HepG2 (cell line): ENCODE data around the gene CIBAR2. TPM values are rescaled to one million over a fixed set of nuclear protein-coding genes. Genes with fewer than 3 reads are reported as not detected.

Experiments
- ATAC-seq: fragments of 200-7000 bp; cut with Tn5 transposase; 3 replicates; pipeline ENCODE4 v1.9.1; 2020; ENCODE audit warnings: mild to moderate bottlenecking, moderate library complexity
- BruUV-seq: library from RNA; stranded (reverse); fragments of 400-500 nt; replicated peaks from 2 replicates; lab custom pipeline; 2021; lab: Mats Ljungman, UMichigan
- CTCF ChIA-PET: fragments of 300-600 bp; formaldehyde crosslinking; extraction: SDS; loops from one replicate; lab custom pipeline; 2021; ENCODE audit warnings: low total read pairs, inconsistent platforms, low intra/inter-chr PET ratio; lab: Yijun Ruan, JAX
- POLR2A ChIA-PET: fragments of 350-600 bp; sonication (Branson Sonifier 250); formaldehyde crosslinking; loops from one replicate; lab custom pipeline; 2020; ENCODE audit warnings: antibody characterized with exemption, inconsistent platforms; lab: Yijun Ruan, JAX
- DNase-seq: peaks from one replicate; pipeline ENCODE4 v3.0.0-alpha.2; 2015; ENCODE audit warnings: low spot score
- FAIRE-seq: peaks from 3 replicates; lab custom pipeline; 2011; peaks lifted over from hg19 to GRCh38; lab: Jason Lieb, UNC
- H2AFZ ChIP-seq: one replicate; pipeline ENCODE4 v1.6.1; 2011; ENCODE audit warnings: low read length, inconsistent platforms
- H3K27ac ChIP-seq: fragments of 300-600 bp; 3 replicates; pipeline ENCODE4 v1.8.0; 2011; ENCODE audit warnings: mixed run types, mild to moderate bottlenecking, mixed read lengths, low read length, inconsistent platforms; ENCODE audit not compliant: insufficient read depth; ENCODE audit errors: extremely low read length
- H3K27me3 ChIP-seq, 2 experiments: fragments of 200-600 bp in 1 of 2; 2 replicates in 1 of 2; 3 replicates in 1 of 2; pipeline versions ENCODE4 v1.6.0 to v1.8.0; 2011; ENCODE audit warnings: low read length in 2 of 2, mild to moderate bottlenecking in 2 of 2, moderate library complexity in 2 of 2, inconsistent platforms in 1 of 2; ENCODE audit not compliant: insufficient read depth in 2 of 2, control insufficient read depth in 1 of 2
- H3K36me3 ChIP-seq, 2 experiments: fragments of 200-600 bp in 1 of 2; replicated peaks in 1 of 2; 2 replicates in 1 of 2; 3 replicates in 1 of 2; pipeline versions ENCODE4 v1.5.1 to v1.8.0; 2011; ENCODE audit warnings: low read length in 2 of 2, inconsistent platforms in 1 of 2; ENCODE audit not compliant: insufficient read depth in 2 of 2, control insufficient read depth in 1 of 2
- H3K4me1 ChIP-seq: 2 replicates; pipeline ENCODE4 v1.5.1; 2012; ENCODE audit warnings: low read length, inconsistent platforms; ENCODE audit not compliant: insufficient read depth
- H3K4me2 ChIP-seq: 2 replicates; pipeline ENCODE4 v1.6.0; 2011; ENCODE audit warnings: low read depth, low read length, inconsistent platforms
- H3K4me3 ChIP-seq, 3 experiments: fragments of 200-600 bp in 1 of 3; sonication (generic), shearing (Covaris generic) in 1 of 3; replicated peaks in 1 of 3; 2 replicates each; pipeline ENCODE4 v1.5.1; 2011 to 2016; ENCODE audit warnings: low read length in 3 of 3, inconsistent platforms in 2 of 3, low read depth in 2 of 3, mild to moderate bottlenecking in 2 of 3, control low read depth in 1 of 3, mixed read lengths in 1 of 3; ENCODE audit not compliant: insufficient read depth in 1 of 3
- H3K79me2 ChIP-seq: one replicate; pipeline ENCODE4 v1.6.1; 2011; ENCODE audit warnings: low read length, inconsistent platforms; ENCODE audit not compliant: insufficient read depth
- H3K9ac ChIP-seq: 2 replicates; pipeline ENCODE4 v1.6.0; 2011; ENCODE audit warnings: mild to moderate bottlenecking, low read depth, low read length, inconsistent platforms; ENCODE audit not compliant: insufficient read depth
- H3K9me3 ChIP-seq: 2 replicates; pipeline ENCODE4 v1.5.1; 2012; ENCODE audit warnings: mild to moderate bottlenecking, low read length
- H4K20me1 ChIP-seq: 2 replicates; pipeline ENCODE4 v1.6.0; 2011; ENCODE audit warnings: inconsistent platforms, mild to moderate bottlenecking, low read length, moderate library complexity; ENCODE audit not compliant: insufficient read depth
- BRD4 ChIP-seq: sonication (generic); formaldehyde crosslinking; IDR thresholded peaks from 2 replicates; pipeline ENCODE4 v1.4.0; 2020; ENCODE audit warnings: missing genetic modification reagents
- KDM5B ChIP-seq: sonication (generic); formaldehyde crosslinking; IDR thresholded peaks from 2 replicates; pipeline ENCODE4 v1.4.0; 2020; ENCODE audit warnings: missing genetic modification reagents, mild to moderate bottlenecking, borderline replicate concordance
- KLF12 ChIP-seq: sonication (generic); formaldehyde crosslinking; IDR thresholded peaks from 2 replicates; pipeline ENCODE4 v1.4.0; 2020; ENCODE audit warnings: missing genetic modification reagents, borderline replicate concordance
- MEIS1 ChIP-seq: sonication (generic); formaldehyde crosslinking; IDR thresholded peaks from 2 replicates; pipeline ENCODE4 v1.9.0; 2021; ENCODE audit warnings: mild to moderate bottlenecking, missing genetic modification reagents, moderate library complexity, borderline replicate concordance
- NRL ChIP-seq: sonication (generic); formaldehyde crosslinking; IDR thresholded peaks from 2 replicates; pipeline ENCODE4 v1.5.0; 2020; ENCODE audit warnings: missing genetic modification reagents, mild to moderate bottlenecking, moderate library complexity, borderline replicate concordance
- RBAK ChIP-seq: sonication (generic); formaldehyde crosslinking; IDR thresholded peaks from 2 replicates; pipeline ENCODE4 v1.5.1; 2020; ENCODE audit warnings: mild to moderate bottlenecking, missing genetic modification reagents
- ZNF17 ChIP-seq: sonication (generic); formaldehyde crosslinking; IDR thresholded peaks from 2 replicates; pipeline ENCODE4 v1.5.0; 2020; ENCODE audit warnings: mild to moderate bottlenecking, missing genetic modification reagents
- ZNF577 ChIP-seq: sonication (generic); formaldehyde crosslinking; IDR thresholded peaks from 2 replicates; pipeline ENCODE4 v1.4.0; 2020; ENCODE audit warnings: mild to moderate bottlenecking, low read depth, missing genetic modification reagents, borderline replicate concordance
- ZNF615 ChIP-seq: sonication (generic); formaldehyde crosslinking; IDR thresholded peaks from 2 replicates; pipeline ENCODE4 v1.5.0; 2020; ENCODE audit warnings: mild to moderate bottlenecking, missing genetic modification reagents, borderline replicate concordance
- WGBS: methylation state at CpG from one replicate; pipeline ENCODE4 v1.1.6; 2017; ENCODE audit warnings: low lambda C conversion rate; 5-methylcytosine and 5-hydroxymethylcytosine counted together
- in situ Hi-C: cut with HindIII; loops from 2 replicates; pipeline ENCODE4 v1.10.0; 2017; ENCODE audit warnings: low pct_unique_long_range_greater_than_20kb; ENCODE audit not compliant: extremely low pct_ligation_motif_present
- intact Hi-C: fragments of 100-400 bp; cut with micrococcal nuclease; formaldehyde crosslinking; loops from one replicate; pipeline ENCODE4 v1.10.0; 2022; ENCODE audit not compliant: unreplicated experiment
- polyA plus RNA-seq, 8 experiments: library from polyadenylated mRNA; depleted of rRNA in 3 of 8; stranded (reverse) in 7 of 8; unstranded in 1 of 8; fragments of >200 nt; fragmentation: Illumina TruSeq in 4 of 8; extraction: Trizol in 4 of 8; gene quantifications; 2 replicates each; pipeline versions ENCODE4 v1.2.1 to v1.2.3, GENCODE V29; 2011 to 2016; ENCODE audit warnings: low read depth in 4 of 8, missing spikeins in 1 of 8, mixed read lengths in 1 of 8; ENCODE audit not compliant: insufficient read depth in 1 of 8
- total RNA-seq, 5 experiments: library from RNA; depleted of rRNA; stranded (reverse); fragments of >200 nt; fragmentation: Illumina TruSeq; extraction: Trizol; gene quantifications; 2 replicates each; pipeline ENCODE4 v1.2.3, GENCODE V29; 2016; ENCODE audit warnings: low read depth in 1 of 5
- TF ChIP-seq, protein P1 (sequence below): sonication (generic); formaldehyde crosslinking; IDR thresholded peaks from 2 replicates; pipeline ENCODE4 v1.8.1; 2023; ENCODE audit warnings: missing genetic modification reagents, mild to moderate bottlenecking, borderline replicate concordance
- TF ChIP-seq, protein P2 (sequence below), 2 experiments: fragments of 450-650 bp in 1 of 2; sonication (generic) in 1 of 2; formaldehyde crosslinking in 1 of 2; IDR thresholded peaks; 2 replicates each; pipeline versions ENCODE4 v1.6.1 to v1.8.0; 2016 to 2022; ENCODE audit warnings: antibody characterized with exemption in 1 of 2, mild to moderate bottlenecking in 1 of 2, missing genetic modification reagents in 1 of 2

Gene CIBAR2
- total and polyA plus RNA-seq, 2 of the 13 experiments (the other 11 are each of a cell fraction or from before 2014, with no cell fraction given) = not detected

DNA sequence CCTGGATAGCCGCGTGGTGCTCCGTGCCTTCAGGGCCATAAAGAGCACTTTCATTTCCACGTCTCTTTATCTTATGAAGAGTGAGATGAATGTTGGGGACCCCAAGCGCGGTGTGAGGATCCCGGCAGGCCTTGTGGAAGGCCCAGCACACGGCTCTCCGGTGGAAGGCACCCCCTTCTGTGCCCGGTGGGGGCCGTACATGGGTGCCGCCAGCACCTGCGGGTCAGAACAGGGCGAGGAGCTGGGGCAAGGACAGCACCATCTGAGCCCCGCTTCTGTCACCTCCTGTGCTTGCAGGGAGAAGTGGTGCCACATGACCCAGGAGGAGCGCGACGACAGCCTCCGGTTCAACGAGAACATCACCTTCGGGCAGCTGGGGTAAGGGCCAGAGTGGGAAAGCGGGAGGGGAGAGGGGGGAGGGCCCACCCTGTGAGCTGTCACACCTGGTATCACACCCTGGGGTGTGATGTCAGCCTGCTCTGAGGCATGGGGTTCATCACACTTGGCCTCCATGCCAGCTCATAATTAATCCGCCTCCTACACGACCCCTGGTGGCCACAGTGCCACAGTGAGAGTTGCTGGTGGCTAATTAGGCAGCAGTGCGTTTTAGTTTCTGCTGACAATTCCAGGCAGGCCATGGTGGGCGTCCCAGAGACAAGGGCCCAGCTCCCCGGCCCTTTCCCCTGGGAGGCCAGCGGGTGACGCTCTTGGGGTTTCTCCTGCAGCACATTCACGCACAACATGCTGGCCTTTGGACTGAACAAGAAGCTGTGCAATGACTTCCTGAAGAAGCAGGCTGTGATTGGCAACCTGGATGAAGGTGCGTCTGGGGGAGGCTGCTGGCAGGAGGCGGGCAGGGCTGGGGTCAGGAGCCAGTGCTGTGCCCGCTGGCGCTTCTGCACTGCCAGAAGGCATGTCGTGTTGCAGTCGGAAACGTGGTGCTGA lies 25.7 kb downstream of the CIBAR2 start:
- in situ Hi-C loops (no loop called here), intact Hi-C loops (loop anchor here (1.0 to 2.0 kb wide), 3 partner anchors 60 to 161 kb away; partner anchors contain the start of gene KIAA0513)
- ChIA-PET CTCF (interaction anchor here (1.2 to 1.7 kb wide), 2 partner anchors 60 to 161 kb away, joined by 4 to 6 read pairs; partner anchors contain the start of gene KIAA0513), POLR2A (interaction anchor here (1.3 kb wide), 1 partner anchor 110 kb away, joined by 4 read pairs; no protein-coding TSS in a partner anchor)
- Histone ChIP-seq H2AFZ (no peak overlapping the region), H3K27me3 (peaks cover 23 to 84% of the 10 kb centered on the region in 2 experiments), H3K4me2 (peak overlapping the region; percentile 56), H3K4me1 (peaks cover 7% of the 10 kb centered on the region; the same call in 1 of the 2 replicates), H3K79me2 (no peaks in the 10 kb centered on the region), H3K9ac (no peak overlapping the region), H3K9me3 (no peaks in the 10 kb centered on the region), H3K4me3 (peak overlapping the region in 1 of 3 experiments; percentile 30; a peak in 1 of 6 replicates), H3K36me3 (no peaks in the 10 kb centered on the region), H3K27ac (no peak overlapping the region), H4K20me1 (no peaks in the 10 kb centered on the region; the same call in 1 of the 2 replicates)
- WGBS = 58% methylated on average over 23 of the region's 37 CpGs
- DNase-seq = peak; percentile 56
- FAIRE-seq = peak; percentile 94
- ATAC-seq = peak; percentile 79
- BruUV-seq = no TSS peak
- TF ChIP-seq ZNF615 (CRISPR knock-in tag) = no peak
- TF ChIP-seq RBAK (CRISPR knock-in tag) = 0 out of 2 replicates have a peak, but pooled peaks have one; percentile 18
- TF ChIP-seq ZNF17 = no peak
- peak; percentile 5 for TF ChIP-seq NRL
- no peak for TF ChIP-seq BRD4
- TF ChIP-seq, protein P1, sequence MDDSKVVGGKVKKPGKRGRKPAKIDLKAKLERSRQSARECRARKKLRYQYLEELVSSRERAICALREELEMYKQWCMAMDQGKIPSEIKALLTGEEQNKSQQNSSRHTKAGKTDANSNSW (CRISPR knock-in tag) = no peak
- TF ChIP-seq ZNF577 = no peak
- TF ChIP-seq MEIS1 = 0 out of 2 replicates have a peak, but pooled peaks have one; percentile 22
- TF ChIP-seq KLF12 (CRISPR knock-in tag) = no peak
- TF ChIP-seq, protein P2, sequence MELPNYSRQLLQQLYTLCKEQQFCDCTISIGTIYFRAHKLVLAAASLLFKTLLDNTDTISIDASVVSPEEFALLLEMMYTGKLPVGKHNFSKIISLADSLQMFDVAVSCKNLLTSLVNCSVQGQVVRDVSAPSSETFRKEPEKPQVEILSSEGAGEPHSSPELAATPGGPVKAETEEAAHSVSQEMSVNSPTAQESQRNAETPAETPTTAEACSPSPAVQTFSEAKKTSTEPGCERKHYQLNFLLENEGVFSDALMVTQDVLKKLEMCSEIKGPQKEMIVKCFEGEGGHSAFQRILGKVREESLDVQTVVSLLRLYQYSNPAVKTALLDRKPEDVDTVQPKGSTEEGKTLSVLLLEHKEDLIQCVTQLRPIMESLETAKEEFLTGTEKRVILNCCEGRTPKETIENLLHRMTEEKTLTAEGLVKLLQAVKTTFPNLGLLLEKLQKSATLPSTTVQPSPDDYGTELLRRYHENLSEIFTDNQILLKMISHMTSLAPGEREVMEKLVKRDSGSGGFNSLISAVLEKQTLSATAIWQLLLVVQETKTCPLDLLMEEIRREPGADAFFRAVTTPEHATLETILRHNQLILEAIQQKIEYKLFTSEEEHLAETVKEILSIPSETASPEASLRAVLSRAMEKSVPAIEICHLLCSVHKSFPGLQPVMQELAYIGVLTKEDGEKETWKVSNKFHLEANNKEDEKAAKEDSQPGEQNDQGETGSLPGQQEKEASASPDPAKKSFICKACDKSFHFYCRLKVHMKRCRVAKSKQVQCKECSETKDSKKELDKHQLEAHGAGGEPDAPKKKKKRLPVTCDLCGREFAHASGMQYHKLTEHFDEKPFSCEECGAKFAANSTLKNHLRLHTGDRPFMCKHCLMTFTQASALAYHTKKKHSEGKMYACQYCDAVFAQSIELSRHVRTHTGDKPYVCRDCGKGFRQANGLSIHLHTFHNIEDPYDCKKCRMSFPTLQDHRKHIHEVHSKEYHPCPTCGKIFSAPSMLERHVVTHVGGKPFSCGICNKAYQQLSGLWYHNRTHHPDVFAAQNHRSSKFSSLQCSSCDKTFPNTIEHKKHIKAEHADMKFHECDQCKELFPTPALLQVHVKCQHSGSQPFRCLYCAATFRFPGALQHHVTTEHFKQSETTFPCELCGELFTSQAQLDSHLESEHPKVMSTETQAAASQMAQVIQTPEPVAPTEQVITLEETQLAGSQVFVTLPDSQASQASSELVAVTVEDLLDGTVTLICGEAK (IDR thresholded peaks at IDR 0.05) = no peak
- TF ChIP-seq, protein P2 (CRISPR knock-in tag; IDR thresholded peaks at IDR 0.05) = 0 out of 2 replicates have a peak, but pooled peaks have one; percentile 25
- TF ChIP-seq KDM5B (CRISPR knock-in tag) = peak; percentile 47; the same call in 1 of the 2 replicates
